Measurements from ENCODE around the gene CHST12. TPM values are rescaled to one million over a fixed set of nuclear protein-coding genes. Genes with fewer than 3 reads are reported as not detected.

CHST12 gene
- total RNA-seq, 6 experiments from 2014 or later: 3.0 to 7.9 (median 5.7) TPM

DNA sequence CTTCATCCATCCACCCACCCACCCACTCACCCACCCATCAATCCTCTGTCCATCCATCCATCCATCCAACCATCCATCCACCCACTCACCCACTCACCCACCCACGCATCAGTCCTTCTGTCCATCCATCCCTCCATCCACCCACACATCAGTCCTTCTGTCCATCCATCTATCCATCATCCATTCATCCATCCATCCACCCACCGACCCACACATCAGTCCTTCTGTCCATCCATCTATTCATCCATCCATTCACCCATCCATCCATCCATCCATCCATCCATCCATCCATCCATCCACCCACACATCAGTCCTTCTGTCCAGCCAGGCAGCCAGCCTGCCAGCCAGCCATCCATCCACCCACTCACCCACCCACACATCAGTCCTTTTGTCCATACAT is 88.6 kb downstream of the CHST12 start:
- ATAC-seq (no peak), DNase-seq (no peak)
- H3K27ac ChIP-seq: no peak overlapping the region
- 82% methylated on average over 2 of the region's 2 CpGs for WGBS (ENCODE audit: insufficient coverage, low coverage, low lambda C conversion rate, missing lambda C conversion rate)
- H3K4me3 ChIP-seq: no peak overlapping the region
- intact Hi-C loops (cut with DNase I): no loop called here
- H3K27me3 ChIP-seq: no peaks in the 10 kb centered on the region
- H3K36me3 ChIP-seq: no peaks in the 10 kb centered on the region
- H3K4me1 ChIP-seq: no peaks in the 10 kb centered on the region
- no peaks in the 10 kb centered on the region for H3K9me3 ChIP-seq
- TF ChIP-seq POLR2A (IDR thresholded peaks at IDR 0.05): no peak
- TF ChIP-seq, protein P1, sequence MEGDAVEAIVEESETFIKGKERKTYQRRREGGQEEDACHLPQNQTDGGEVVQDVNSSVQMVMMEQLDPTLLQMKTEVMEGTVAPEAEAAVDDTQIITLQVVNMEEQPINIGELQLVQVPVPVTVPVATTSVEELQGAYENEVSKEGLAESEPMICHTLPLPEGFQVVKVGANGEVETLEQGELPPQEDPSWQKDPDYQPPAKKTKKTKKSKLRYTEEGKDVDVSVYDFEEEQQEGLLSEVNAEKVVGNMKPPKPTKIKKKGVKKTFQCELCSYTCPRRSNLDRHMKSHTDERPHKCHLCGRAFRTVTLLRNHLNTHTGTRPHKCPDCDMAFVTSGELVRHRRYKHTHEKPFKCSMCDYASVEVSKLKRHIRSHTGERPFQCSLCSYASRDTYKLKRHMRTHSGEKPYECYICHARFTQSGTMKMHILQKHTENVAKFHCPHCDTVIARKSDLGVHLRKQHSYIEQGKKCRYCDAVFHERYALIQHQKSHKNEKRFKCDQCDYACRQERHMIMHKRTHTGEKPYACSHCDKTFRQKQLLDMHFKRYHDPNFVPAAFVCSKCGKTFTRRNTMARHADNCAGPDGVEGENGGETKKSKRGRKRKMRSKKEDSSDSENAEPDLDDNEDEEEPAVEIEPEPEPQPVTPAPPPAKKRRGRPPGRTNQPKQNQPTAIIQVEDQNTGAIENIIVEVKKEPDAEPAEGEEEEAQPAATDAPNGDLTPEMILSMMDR (IDR thresholded peaks at IDR 0.05): no peak

DNA sequence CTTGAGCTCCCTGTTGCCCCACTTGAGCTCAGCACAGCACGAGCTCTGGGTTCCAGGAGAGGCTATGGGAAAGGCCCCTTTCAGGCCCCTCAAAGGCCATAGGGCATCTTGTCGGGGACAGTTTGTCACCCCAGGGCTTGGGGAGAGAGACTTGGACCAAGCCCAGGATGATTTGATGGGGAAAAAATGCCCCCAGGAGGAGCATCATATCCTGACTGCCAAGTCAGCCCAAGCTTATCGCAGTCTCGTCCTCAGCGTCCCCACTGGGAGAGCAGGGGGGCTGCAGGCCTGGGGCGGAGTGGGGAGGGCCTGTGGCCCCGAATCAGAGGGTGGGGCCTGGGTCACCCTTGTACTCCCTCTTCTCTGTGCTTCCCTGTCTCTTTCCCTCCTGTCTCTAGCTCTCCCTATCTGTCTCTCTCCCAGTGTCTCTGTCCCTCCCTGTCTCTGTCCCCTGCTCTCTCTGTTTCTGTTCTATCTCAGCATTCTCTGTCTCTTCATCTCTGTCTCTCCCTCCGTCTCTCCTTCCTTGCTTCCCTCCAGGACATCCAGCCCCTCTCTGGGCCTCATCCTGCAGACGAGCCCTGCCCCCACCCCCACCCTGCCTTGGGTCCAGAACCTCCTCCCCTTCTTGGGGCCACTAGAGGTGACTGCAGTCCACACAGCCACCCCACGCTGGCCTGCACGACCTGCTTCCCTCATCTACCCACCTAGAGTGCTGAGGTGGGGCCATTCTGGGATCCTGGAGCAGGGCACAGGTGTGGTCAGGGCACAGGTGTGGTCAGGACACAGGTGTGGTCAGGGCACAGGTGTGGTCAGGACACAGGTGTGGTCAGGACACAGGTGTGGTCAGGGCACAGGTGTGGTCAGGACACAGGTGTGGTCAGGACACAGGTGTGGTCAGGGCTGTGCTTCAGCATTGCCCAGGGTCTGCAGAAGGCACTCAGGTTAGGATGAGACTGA is 90.1 kb downstream of the CHST12 start:
- Histone ChIP-seq H3K4me1 (no peaks in the 10 kb centered on the region), H3K9me3 (no peaks in the 10 kb centered on the region), H3K27ac (no peak overlapping the region), H3K4me3 (no peak overlapping the region), H3K36me3 (no peaks in the 10 kb centered on the region), H3K27me3 (no peaks in the 10 kb centered on the region)
- DNase-seq: no peak
- intact Hi-C loops (cut with DNase I): no loop called here
- no peak for TF ChIP-seq POLR2A (IDR thresholded peaks at IDR 0.05)
- TF ChIP-seq, protein P1 (IDR thresholded peaks at IDR 0.05): no peak
- peak in 2 of 4 donors; percentile 11 to 51 for ATAC-seq
- WGBS (ENCODE audit: insufficient coverage, low coverage, low lambda C conversion rate, missing lambda C conversion rate): 0% methylated on average over 1 of the region's 11 CpGs

DNA sequence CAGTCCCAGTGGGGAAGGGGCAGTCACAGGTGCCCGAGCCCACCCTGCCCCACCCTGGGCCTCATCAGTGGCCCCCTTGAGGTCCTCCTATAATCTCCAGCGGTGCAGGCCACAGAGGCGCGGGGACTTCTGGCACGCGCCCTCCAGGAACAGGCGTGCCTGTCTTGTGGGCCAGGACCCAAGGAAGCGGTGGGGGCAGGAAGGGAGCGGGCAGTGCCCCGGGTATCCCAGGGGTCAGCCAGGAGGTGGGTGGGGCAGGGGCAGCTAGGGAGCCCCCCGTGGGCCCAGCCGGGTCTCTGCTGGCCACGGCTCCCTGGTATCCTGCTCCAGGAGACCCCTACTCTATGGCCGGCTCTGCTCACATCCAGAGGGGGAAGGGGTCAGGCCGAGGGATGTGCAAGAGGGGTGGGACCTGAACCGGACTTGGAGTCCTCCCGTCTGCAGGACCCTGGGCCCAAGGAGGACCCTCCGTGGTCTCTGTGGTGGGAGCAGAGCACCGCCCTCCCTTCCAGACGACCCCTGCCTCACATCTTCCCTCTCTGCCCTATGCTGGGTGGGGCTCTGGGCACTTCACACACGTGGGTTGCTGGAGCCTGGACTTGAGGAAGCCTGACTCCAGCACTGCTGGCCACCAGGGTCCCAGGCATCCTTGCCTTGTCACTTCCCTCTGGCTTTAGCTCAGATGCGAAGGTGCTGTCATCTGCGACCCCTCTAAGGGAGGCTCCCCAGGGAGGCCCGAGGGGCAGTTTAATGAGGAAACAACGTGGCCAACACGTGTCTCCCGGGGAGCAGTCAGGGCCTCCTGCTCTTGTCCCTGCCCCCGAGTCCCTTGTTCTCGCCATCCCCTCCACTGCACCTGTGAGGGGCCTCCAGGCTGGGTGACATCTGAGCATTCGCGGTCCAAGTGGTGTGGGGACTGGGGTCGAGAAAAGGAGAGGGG is 91.0 kb downstream of the CHST12 start:
- no peak for TF ChIP-seq POLR2A (IDR thresholded peaks at IDR 0.05)
- TF ChIP-seq, protein P1 (IDR thresholded peaks at IDR 0.05): no peak
- intact Hi-C loops (cut with DNase I): no loop called here
- no peak overlapping the region for H3K27ac ChIP-seq
- H3K4me3 ChIP-seq: no peak overlapping the region
- no peaks in the 10 kb centered on the region for H3K36me3 ChIP-seq
- WGBS (ENCODE audit: insufficient coverage, low coverage, low lambda C conversion rate, missing lambda C conversion rate): 50% methylated on average over 5 of the region's 32 CpGs
- no peaks in the 10 kb centered on the region for H3K9me3 ChIP-seq
- no peaks in the 10 kb centered on the region for H3K27me3 ChIP-seq
- ATAC-seq (peak in 1 of 4 donors; percentile 8), DNase-seq (no peak)
- no peaks in the 10 kb centered on the region for H3K4me1 ChIP-seq

DNA sequence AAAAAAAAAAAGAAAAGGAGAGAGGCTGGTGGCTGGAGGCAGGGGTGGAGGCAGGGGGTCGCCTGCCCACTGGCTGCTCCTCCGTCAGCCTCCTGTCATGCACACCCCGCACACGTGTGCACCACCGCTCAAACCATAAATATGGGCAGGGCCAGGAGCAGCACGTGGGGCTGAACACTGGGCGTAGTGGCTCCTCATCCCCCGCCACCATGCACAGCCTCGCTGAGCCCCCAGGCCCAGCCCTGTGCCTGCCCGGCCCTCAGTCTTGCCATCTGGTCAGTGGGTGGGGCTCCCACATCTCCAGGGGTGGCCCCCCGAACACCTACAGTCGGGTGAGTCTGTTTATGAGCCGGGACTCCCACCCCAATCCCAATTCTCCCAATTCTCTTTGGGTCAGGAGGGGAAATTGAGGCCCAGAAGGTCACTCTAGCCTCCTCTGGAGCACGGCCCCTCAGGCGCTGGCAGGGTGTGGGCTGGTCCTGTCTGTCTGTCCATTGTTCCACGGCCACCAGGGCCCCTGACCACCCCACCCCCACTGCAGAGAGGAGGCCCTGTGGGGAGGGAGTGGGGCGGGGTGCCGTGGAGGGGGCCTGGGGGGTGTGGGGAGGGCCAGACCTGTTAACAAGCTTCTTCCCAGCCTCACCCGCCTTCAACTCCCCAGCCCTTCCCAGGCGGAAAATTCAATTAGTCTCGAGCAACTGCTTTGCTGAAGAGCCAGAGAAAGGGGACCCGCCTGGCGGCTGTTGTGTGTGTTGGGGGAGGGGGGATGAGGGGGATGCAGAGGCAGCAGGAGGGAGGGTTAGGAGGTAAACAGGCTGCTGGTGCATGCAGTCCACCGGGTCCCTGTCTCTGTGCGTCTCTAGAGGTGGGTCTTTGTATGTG is 92.2 kb downstream of the CHST12 start:
- DNase-seq: no peak
- no peak overlapping the region for H3K27ac ChIP-seq
- no peaks in the 10 kb centered on the region for H3K9me3 ChIP-seq
- H3K27me3 ChIP-seq: no peaks in the 10 kb centered on the region
- TF ChIP-seq, protein P1 (IDR thresholded peaks at IDR 0.05): no peak
- no peak for TF ChIP-seq POLR2A (IDR thresholded peaks at IDR 0.05)
- H3K36me3 ChIP-seq: no peaks in the 10 kb centered on the region
- 61% methylated on average over 15 of the region's 25 CpGs for whole genome bisulfite sequencing (ENCODE audit: insufficient coverage, low coverage, low lambda C conversion rate, missing lambda C conversion rate)
- no peak for ATAC-seq
- intact Hi-C loops (cut with DNase I): no loop called here
- H3K4me1 ChIP-seq: no peaks in the 10 kb centered on the region
- no peak overlapping the region for H3K4me3 ChIP-seq

All from right lobe of liver (tissue), 6 donors.